Measurements from ENCODE around the gene GAS5. TPM values are rescaled to one million over a fixed set of nuclear protein-coding genes. Genes with fewer than 3 reads are reported as not detected.

The GAS5 gene
- total RNA-seq, 2 experiments from 2014 or later, result 418 to 494 TPM

DNA sequence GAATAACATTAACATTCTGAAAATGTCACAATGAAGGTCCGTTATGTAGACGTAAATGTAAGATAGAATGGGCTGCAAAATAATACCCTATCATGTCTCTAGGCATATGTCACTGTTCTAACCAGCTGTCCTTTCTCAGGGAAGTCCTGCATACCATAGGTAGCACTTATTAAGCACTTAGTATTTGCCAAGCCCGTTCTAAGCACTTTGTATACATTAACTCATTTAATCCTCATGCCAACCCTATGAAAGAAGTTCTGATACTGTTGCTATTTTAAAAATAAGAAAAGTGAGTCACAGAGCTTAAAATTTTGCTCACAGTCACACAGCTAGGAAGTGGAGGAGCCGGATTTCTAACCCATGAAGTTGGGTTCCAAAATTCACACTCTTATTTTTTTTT is 15.7 kb downstream of the GAS5 start:
- DNase-seq, result no peak
- no peaks in the 10 kb centered on the region for H3K9me3 Mint-ChIP-seq (ENCODE audit: low read depth)
- H3K27ac Mint-ChIP-seq, result no peak overlapping the region
- ATAC-seq, result no peak
- H3K36me3 Mint-ChIP-seq, result peaks cover 33% of the 10 kb centered on the region
- H3K4me3 Mint-ChIP-seq, result no peak overlapping the region
- CTCF ChIA-PET, result interaction anchor here (1.0 to 1.1 kb wide), 2 partner anchors 15 to 28 kb away, joined by 3 read pairs; partner anchors contain the start of gene DARS2
- no peaks in the 10 kb centered on the region for H3K4me1 Mint-ChIP-seq
- no peaks in the 10 kb centered on the region for H3K27me3 Mint-ChIP-seq

DNA sequence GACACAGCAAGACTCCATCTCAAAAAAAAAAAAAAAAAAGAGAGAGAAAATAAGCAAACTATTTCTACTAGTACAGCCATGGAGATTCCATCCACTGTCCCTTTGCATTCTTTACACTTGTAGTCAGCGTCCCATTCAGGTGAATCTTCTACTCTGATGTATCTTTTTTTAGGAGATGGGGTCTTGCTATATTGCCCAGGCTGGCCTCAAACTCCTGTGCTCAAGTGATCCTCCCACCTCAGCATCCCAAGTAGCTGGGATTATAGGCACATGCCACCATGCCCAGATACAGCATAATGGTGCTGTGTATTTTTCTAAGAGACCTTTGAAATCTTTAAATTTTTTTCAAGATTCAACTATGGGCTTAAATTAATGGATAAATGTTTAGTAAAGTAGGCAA is 35.0 kb downstream of the GAS5 start:
- Mint-ChIP-seq H3K27me3 (no peaks in the 10 kb centered on the region), H3K4me1 (peaks cover 12% of the 10 kb centered on the region), H3K9me3 (ENCODE audit: low read depth) (no peaks in the 10 kb centered on the region), H3K36me3 (peaks cover 36% of the 10 kb centered on the region), H3K27ac (no peak overlapping the region), H3K4me3 (no peak overlapping the region)
- no peak for ATAC-seq
- no peak for DNase-seq
- CTCF ChIA-PET, result interaction anchor here (1.5 kb wide), 1 partner anchor 8 kb away, joined by 5 read pairs; no protein-coding TSS in a partner anchor

- ATAC-seq, result no peak
- no peaks in the 10 kb centered on the region for H3K9me3 Mint-ChIP-seq (ENCODE audit: low read depth)
- DNase-seq, result no peak
- H3K36me3 Mint-ChIP-seq, result peaks cover 30% of the 10 kb centered on the region
- H3K27me3 Mint-ChIP-seq, result no peaks in the 10 kb centered on the region
- H3K4me3 Mint-ChIP-seq, result no peak overlapping the region
- H3K27ac Mint-ChIP-seq, result no peak overlapping the region
- peaks cover 43% of the 10 kb centered on the region for H3K4me1 Mint-ChIP-seq
- CTCF ChIA-PET, result interaction anchor here (1.0 kb wide), 1 partner anchor 10 kb away, joined by 3 read pairs; no protein-coding TSS in a partner anchor
Observed at GRCh38 chr1:173827611-173828010, 40.2 kb downstream of the GAS5 start.

- CTCF ChIA-PET, result interaction anchor here (0.7 to 3.4 kb wide), 18 partner anchors 9 to 438 kb away, joined by 3 to 35 read pairs (median 3); partner anchors contain the start of genes GAS5, KLHL20 and PRDX6
- peaks cover 63% of the 10 kb centered on the region for H3K4me1 Mint-ChIP-seq
- no peaks in the 10 kb centered on the region for H3K9me3 Mint-ChIP-seq (ENCODE audit: low read depth)
Observed at GRCh38 chr1:173824315-173825081, 43.3 kb downstream of the GAS5 start, which contains the start of the genes CENPL and DARS2. TSS of gene CENPL (minus strand) at chr1:173824883. CDS start at chr1:173811299, 13,584 bp downstream. TSS of gene DARS2 (plus strand) at chr1:173824673. CDS start at chr1:173825230, 557 bp downstream.

DNA sequence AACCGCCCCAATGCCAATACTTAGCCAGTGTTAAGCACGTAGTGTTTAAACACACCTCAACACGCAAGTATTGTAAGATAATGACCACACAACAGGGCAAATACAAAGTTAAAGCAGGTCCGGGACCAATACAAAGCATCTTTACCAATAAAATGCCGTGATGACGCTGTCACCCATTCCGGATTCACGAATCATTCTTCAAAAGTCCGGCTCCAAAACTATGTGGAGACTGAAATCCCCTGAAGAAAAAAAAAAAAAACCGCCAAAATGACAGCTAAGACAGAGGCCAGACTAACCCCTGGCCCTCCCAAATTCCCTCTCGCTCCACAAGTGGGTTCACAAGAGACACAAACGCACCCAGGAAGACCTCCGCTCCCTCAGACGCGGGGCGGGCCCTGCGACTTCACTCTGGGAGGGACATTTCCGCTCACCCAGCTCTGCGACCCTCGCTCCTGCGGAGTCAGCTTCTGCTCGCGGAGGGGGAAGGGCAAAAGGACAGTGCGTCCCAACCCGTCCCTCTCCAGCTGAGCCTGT is 43.9 kb downstream of the GAS5 start:
- Mint-ChIP-seq H3K4me1 (peaks cover 60% of the 10 kb centered on the region), H3K36me3 (peaks cover 41% of the 10 kb centered on the region), H3K4me3 (peak overlapping the region; percentile 98), H3K27me3 (no peaks in the 10 kb centered on the region), H3K9me3 (ENCODE audit: low read depth) (no peaks in the 10 kb centered on the region), H3K27ac (peak overlapping the region; percentile 98)
- DNase-seq, result peak; percentile 41
- CTCF ChIA-PET, result interaction anchor here (0.7 to 3.4 kb wide), 15 partner anchors 28 to 439 kb away, joined by 3 to 35 read pairs (median 3); partner anchors contain the start of genes GAS5, KLHL20 and PRDX6
- ATAC-seq, result peak; percentile 65

More at GRCh38 chr1:173824315-173825081, 43.3 kb downstream of the GAS5 start, which contains the start of the genes CENPL and DARS2:
- H3K27me3 Mint-ChIP-seq, result no peaks in the 10 kb centered on the region
- DNase-seq (peak; percentile 96), ATAC-seq (peak; percentile 85)
- H3K4me3 Mint-ChIP-seq, result peak within 1 kb of the TSS; percentile 98
- H3K36me3 Mint-ChIP-seq, result peaks cover 42% of the 10 kb centered on the region
- peak within 1 kb of the TSS; percentile 98 for H3K27ac Mint-ChIP-seq

DNA sequence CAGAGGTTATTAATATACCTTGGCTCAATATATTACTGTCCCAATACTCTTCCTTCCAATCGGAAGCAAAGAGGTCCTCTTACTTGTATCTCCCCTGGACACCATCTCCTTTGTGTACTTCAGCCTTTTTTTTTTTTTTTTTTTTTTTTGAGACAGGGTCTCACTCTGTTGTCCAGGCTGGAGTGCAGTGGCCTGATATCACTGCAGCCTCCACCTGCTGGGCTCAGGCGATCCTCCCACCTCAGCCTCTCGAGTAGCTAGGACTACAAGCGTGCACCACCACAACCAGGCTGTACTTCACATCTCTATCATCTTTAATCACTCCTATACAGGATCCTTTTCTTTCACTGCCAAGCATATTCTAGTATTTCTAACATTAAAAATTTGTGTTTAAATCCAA is 46.1 kb downstream of the GAS5 start:
- ATAC-seq (no peak), DNase-seq (no peak)
- Mint-ChIP-seq H3K4me1 (peaks cover 50% of the 10 kb centered on the region), H3K4me3 (no peak overlapping the region), H3K27me3 (no peaks in the 10 kb centered on the region), H3K27ac (no peak overlapping the region), H3K36me3 (peaks cover 51% of the 10 kb centered on the region), H3K9me3 (ENCODE audit: low read depth) (no peaks in the 10 kb centered on the region)
- CTCF ChIA-PET, result interaction anchor here (1.6 kb wide), 1 partner anchor 28 kb away, joined by 5 read pairs; no protein-coding TSS in a partner anchor

DNA sequence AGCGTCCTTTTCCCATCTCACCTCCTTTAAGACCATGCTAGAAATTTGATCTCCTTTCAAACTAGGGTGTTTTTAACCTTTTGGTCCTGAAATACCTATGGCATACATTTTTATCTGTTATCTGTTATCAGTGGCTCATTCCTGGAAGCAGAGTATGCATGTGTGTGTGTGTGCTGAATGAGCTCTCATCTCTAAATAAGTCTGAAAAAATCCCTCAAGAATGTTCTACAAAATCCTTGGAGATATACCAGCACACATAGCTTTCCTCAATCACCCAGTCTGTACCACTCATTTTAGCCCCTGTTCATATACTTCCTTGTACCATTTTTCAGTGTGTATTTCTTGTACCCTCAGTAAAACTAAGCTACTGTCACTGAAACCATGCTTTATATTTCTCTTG is 49.3 kb downstream of the GAS5 start:
- peaks cover 76% of the 10 kb centered on the region for H3K36me3 Mint-ChIP-seq
- H3K9me3 Mint-ChIP-seq (ENCODE audit: low read depth), result no peaks in the 10 kb centered on the region
- H3K4me3 Mint-ChIP-seq, result no peak overlapping the region
- H3K27ac Mint-ChIP-seq, result no peak overlapping the region
- no peaks in the 10 kb centered on the region for H3K27me3 Mint-ChIP-seq
- H3K4me1 Mint-ChIP-seq, result peaks cover 56% of the 10 kb centered on the region
- ATAC-seq, result no peak
- CTCF ChIA-PET, result interaction anchor here (0.6 to 1.9 kb wide), 2 partner anchors 10 to 27 kb away, joined by 3 to 4 read pairs; no protein-coding TSS in a partner anchor
- no peak for DNase-seq

Other genes with a start within 250 kb of the GAS5 start
- not detected for gene TEX50, start 232.7 kb downstream of the GAS5 start, total RNA-seq
- gene ANKRD45, start 198.1 kb downstream of the GAS5 start, total RNA-seq, result under 1 TPM in 1 of 2 experiments, not detected in 1; 0.20 TPM
- gene KLHL20, start 153.0 kb downstream of the GAS5 start, total RNA-seq, result 10 to 100 TPM; 18.8 to 25.0 TPM
- 10 to 100 TPM; 28.7 to 32.3 TPM for gene DARS2, start 43.3 kb downstream of the GAS5 start, total RNA-seq
- gene CENPL, start 43.1 kb downstream of the GAS5 start, total RNA-seq, result 10 to 100 TPM; 35.4 to 42.0 TPM
- 10 to 100 TPM in 1 of 2 experiments, 1 to 10 TPM in 1; 9.5 to 13.3 TPM for gene ZBTB37, start 391 bp upstream of the GAS5 start, total RNA-seq
- gene SERPINC1, start 49.3 kb upstream of the GAS5 start, total RNA-seq, result not detected
- 10 to 100 TPM; 37.1 to 38.0 TPM for gene RC3H1, start 154.4 kb upstream of the GAS5 start, total RNA-seq

Data from activated CD8-positive, alpha-beta memory T cell treated with anti-CD3 and anti-CD28 coated beads, Interleukin-2, amount 10 ng/mL, durations not matched to agents 7 days and 5 days (primary cell).